Neural cell (in vitro differentiated cells): ENCODE measurements around the gene GASK1A. TPM values are rescaled to one million over a fixed set of nuclear protein-coding genes. Genes with fewer than 3 reads are reported as not detected.

Experiments used
- H2AFZ ChIP-seq: fragments of 200-600, 300-800 bp; sonication (generic), shearing (Covaris generic); 2 replicates; pipeline ENCODE4 v1.6.0; 2014; ENCODE audit warnings: low read depth, mild to moderate bottlenecking, antibody characterized with exemption, low read length, moderate library complexity
- H3F3A ChIP-seq: fragments of 200-600 bp; shearing (Covaris generic); 2 replicates; pipeline ENCODE4 v1.6.1; 2016; ENCODE audit warnings: mild to moderate bottlenecking, moderate library complexity, mixed read lengths, antibody characterized with exemption, low read length; ENCODE audit not compliant: insufficient read depth, poor library complexity, severe bottlenecking
- H3K27ac ChIP-seq: fragments of 200-600, 300-800 bp; sonication (generic), shearing (Covaris generic); 2 replicates; pipeline ENCODE4 v1.5.1; 2014; ENCODE audit warnings: mild to moderate bottlenecking, low read length, moderate library complexity
- H3K27me3 ChIP-seq: fragments of 300-800, 200-600 bp; sonication (generic), shearing (Covaris generic); 2 replicates; pipeline ENCODE4 v1.6.0; 2014; ENCODE audit warnings: mild to moderate bottlenecking, low read depth, low read length, moderate library complexity; ENCODE audit not compliant: insufficient read depth
- H3K36me3 ChIP-seq: fragments of 300-800, 200-600 bp; sonication (generic), shearing (Covaris generic); 2 replicates; pipeline ENCODE4 v1.5.1; 2014; ENCODE audit warnings: mild to moderate bottlenecking, antibody characterized with exemption, low read length, moderate library complexity; ENCODE audit not compliant: insufficient read depth
- H3K4me2 ChIP-seq: fragments of 300-800, 200-600 bp; sonication (generic), shearing (Covaris generic); 2 replicates; pipeline ENCODE4 v1.6.0; 2014; ENCODE audit warnings: mild to moderate bottlenecking, low read length
- H3K4me3 ChIP-seq: fragments of 300-800, 200-600 bp; sonication (generic), shearing (Covaris generic); 2 replicates; pipeline ENCODE4 v1.5.1; 2014; ENCODE audit warnings: mild to moderate bottlenecking, low read length, moderate library complexity
- H3K79me2 ChIP-seq: fragments of 200-600 bp; shearing (Covaris generic); replicated peaks from 2 replicates; pipeline ENCODE4 v1.6.0; 2014; ENCODE audit warnings: mild to moderate bottlenecking, low read length, moderate library complexity; ENCODE audit not compliant: insufficient read depth
- H3K9ac ChIP-seq: fragments of 300-800, 200-600 bp; sonication (generic), shearing (Covaris generic); 2 replicates; pipeline ENCODE4 v1.6.1; 2016; ENCODE audit warnings: mild to moderate bottlenecking, low read length, mixed read lengths
- H3K9me2 ChIP-seq: fragments of 200-600 bp; shearing (Covaris generic); 2 replicates; pipeline ENCODE4 v1.6.1; 2016; ENCODE audit warnings: mild to moderate bottlenecking, low read length, mixed read lengths; ENCODE audit not compliant: insufficient read depth
- H3K9me3 ChIP-seq: fragments of 200-600, 300-800 bp; sonication (generic), shearing (Covaris generic); 2 replicates; pipeline ENCODE4 v1.6.1; 2016; ENCODE audit warnings: mild to moderate bottlenecking, mixed run types, low read length, moderate library complexity, mixed read lengths
- H4K20me1 ChIP-seq: fragments of 200-600 bp; shearing (Covaris generic); 2 replicates; pipeline ENCODE4 v1.6.1; 2016; ENCODE audit warnings: mild to moderate bottlenecking, mixed run types; ENCODE audit not compliant: insufficient read depth
- CTCF ChIP-seq: fragments of 450-650 bp; IDR thresholded peaks from 2 replicates; pipeline ENCODE4 v1.5.1; 2014; ENCODE audit warnings: antibody characterized with exemption, mild to moderate bottlenecking, moderate library complexity; ENCODE audit not compliant: poor library complexity, severe bottlenecking
- EP300 ChIP-seq: fragments of 450-650 bp; conservative IDR thresholded peaks from 2 replicates; pipeline ENCODE4 v1.6.1; 2014; ENCODE audit warnings: antibody characterized with exemption, mild to moderate bottlenecking, moderate library complexity; ENCODE audit not compliant: poor library complexity, severe bottlenecking
- EZH2 ChIP-seq: fragments of 200-600, 300-800 bp; shearing (Covaris generic), sonication (generic); IDR thresholded peaks from 2 replicates; pipeline ENCODE4 v1.6.1; 2014; ENCODE audit warnings: antibody characterized with exemption, low read length, borderline replicate concordance, mild to moderate bottlenecking; ENCODE audit not compliant: insufficient read depth, poor library complexity, severe bottlenecking
- MXI1 ChIP-seq: fragments of 450-650 bp; conservative IDR thresholded peaks from 2 replicates; pipeline ENCODE4 v1.6.1; 2014; ENCODE audit warnings: antibody characterized with exemption, mild to moderate bottlenecking; ENCODE audit not compliant: poor library complexity, severe bottlenecking
- POLR2AphosphoS5 ChIP-seq: IDR thresholded peaks from 2 replicates; pipeline ENCODE4 v1.6.1; 2012
- RAD21 ChIP-seq: fragments of 450-650 bp; conservative IDR thresholded peaks from 2 replicates; pipeline ENCODE4 v1.6.1; 2014; ENCODE audit warnings: antibody characterized with exemption, mild to moderate bottlenecking, moderate library complexity
- SMC3 ChIP-seq: fragments of 450-650 bp; conservative IDR thresholded peaks from 2 replicates; pipeline ENCODE4 v1.6.1; 2014; ENCODE audit warnings: antibody characterized with exemption, mild to moderate bottlenecking, moderate library complexity; ENCODE audit not compliant: poor library complexity
- TAF1 ChIP-seq: IDR thresholded peaks from 2 replicates; pipeline ENCODE4 v1.6.1; 2012; ENCODE audit warnings: low read depth
- polyA plus RNA-seq: library from polyadenylated mRNA; depleted of rRNA; stranded (reverse); fragments of >200 nt; gene quantifications from 2 replicates; pipeline ENCODE4 v1.2.3, GENCODE V29; 2014
- TF ChIP-seq, protein P1 (sequence below): IDR thresholded peaks from 2 replicates; pipeline ENCODE4 v1.6.1; 2012; ENCODE audit warnings: borderline replicate concordance

The GASK1A gene
- polyA plus RNA-seq, 1 donor from 2014 or later = not detected

- TF ChIP-seq CTCF (no peak), EZH2 (no peak)
Measured at GRCh38 chr3:43010638-43011037, 31.5 kb downstream of the GASK1A start (continued).

DNA sequence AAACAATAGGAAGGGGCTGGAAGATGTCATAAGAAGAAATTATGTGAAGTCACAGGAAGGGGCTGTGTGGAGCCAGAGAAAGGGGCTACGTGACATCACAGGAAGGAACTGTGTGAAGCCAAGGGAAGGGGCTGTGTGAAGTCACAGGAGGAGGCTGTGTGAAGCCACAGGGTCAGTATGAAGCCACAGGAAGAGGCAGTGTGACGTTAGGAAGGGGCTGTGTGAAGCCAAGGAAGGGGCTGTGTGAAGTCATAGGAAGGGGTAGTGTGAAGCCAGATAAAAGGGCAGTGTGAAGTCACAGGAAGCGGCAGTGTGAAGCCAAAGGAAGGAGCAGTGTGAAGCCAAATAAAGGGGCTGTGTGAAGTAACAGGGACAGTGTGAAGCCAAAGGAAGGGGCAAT is 32.5 kb downstream of the GASK1A start:
- TF ChIP-seq EZH2 (no peak), SMC3 (no peak), MXI1 (no peak), RAD21 (no peak), POLR2AphosphoS5 (no peak), CTCF (no peak), TAF1 (no peak), EP300 (no peak)
- TF ChIP-seq, protein P1, sequence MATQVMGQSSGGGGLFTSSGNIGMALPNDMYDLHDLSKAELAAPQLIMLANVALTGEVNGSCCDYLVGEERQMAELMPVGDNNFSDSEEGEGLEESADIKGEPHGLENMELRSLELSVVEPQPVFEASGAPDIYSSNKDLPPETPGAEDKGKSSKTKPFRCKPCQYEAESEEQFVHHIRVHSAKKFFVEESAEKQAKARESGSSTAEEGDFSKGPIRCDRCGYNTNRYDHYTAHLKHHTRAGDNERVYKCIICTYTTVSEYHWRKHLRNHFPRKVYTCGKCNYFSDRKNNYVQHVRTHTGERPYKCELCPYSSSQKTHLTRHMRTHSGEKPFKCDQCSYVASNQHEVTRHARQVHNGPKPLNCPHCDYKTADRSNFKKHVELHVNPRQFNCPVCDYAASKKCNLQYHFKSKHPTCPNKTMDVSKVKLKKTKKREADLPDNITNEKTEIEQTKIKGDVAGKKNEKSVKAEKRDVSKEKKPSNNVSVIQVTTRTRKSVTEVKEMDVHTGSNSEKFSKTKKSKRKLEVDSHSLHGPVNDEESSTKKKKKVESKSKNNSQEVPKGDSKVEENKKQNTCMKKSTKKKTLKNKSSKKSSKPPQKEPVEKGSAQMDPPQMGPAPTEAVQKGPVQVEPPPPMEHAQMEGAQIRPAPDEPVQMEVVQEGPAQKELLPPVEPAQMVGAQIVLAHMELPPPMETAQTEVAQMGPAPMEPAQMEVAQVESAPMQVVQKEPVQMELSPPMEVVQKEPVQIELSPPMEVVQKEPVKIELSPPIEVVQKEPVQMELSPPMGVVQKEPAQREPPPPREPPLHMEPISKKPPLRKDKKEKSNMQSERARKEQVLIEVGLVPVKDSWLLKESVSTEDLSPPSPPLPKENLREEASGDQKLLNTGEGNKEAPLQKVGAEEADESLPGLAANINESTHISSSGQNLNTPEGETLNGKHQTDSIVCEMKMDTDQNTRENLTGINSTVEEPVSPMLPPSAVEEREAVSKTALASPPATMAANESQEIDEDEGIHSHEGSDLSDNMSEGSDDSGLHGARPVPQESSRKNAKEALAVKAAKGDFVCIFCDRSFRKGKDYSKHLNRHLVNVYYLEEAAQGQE = no peak
- no peak overlapping the region for H2AFZ ChIP-seq
- no peaks in the 10 kb centered on the region for H3K27me3 ChIP-seq
- no peaks in the 10 kb centered on the region for H3K9me2 ChIP-seq
- no peaks in the 10 kb centered on the region for H3K36me3 ChIP-seq
- no peak overlapping the region for H3K9ac ChIP-seq
- H3K4me2 ChIP-seq = no peak overlapping the region
- H3K9me3 ChIP-seq = no peaks in the 10 kb centered on the region
- no peak overlapping the region for H3K27ac ChIP-seq
- no peaks in the 10 kb centered on the region for H3F3A ChIP-seq
- no peaks in the 10 kb centered on the region for H3K79me2 ChIP-seq
- H3K4me3 ChIP-seq = no peak overlapping the region
- H4K20me1 ChIP-seq = no peaks in the 10 kb centered on the region

DNA sequence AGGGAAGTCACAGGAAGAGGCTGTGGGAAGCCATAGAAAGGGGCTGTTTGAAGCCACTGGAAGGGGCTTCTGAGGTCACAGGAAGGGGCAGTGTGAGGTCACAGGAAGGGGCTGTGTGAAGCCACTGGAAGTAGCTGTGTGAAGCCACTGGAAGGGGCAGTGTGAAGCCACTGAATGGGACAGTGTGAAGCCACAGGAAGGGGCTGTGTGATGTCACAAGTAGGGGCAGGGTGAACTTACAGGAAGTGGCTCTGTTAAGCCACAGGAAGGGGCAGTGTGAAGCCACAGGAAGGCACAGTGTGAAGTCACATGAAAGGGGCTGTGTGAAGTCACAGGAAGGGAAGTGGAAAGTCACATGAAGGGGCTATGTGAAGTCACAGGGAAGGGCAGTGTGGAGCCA is 33.1 kb downstream of the GASK1A start:
- Histone ChIP-seq H3F3A (no peaks in the 10 kb centered on the region), H3K9me3 (no peaks in the 10 kb centered on the region), H3K9me2 (no peaks in the 10 kb centered on the region), H4K20me1 (no peaks in the 10 kb centered on the region), H3K27ac (no peak overlapping the region), H3K36me3 (no peaks in the 10 kb centered on the region), H3K27me3 (no peaks in the 10 kb centered on the region), H3K9ac (no peak overlapping the region), H2AFZ (no peak overlapping the region), H3K4me3 (no peak overlapping the region), H3K79me2 (no peaks in the 10 kb centered on the region), H3K4me2 (no peak overlapping the region)
- TF ChIP-seq RAD21 = no peak
- TF ChIP-seq EP300 = no peak
- no peak for TF ChIP-seq MXI1
- no peak for TF ChIP-seq TAF1
- TF ChIP-seq, protein P1 = no peak
- TF ChIP-seq POLR2AphosphoS5 = no peak
